NCI-H1417 (cell line): Measurements from ENCODE around the gene OR52A5.
"Not testable (repeated sequence)": the region's sequence is repeated elsewhere in the genome, so short reads cannot be mapped to it uniquely, and the experiment has no call there.

Source experiments
- DNase-seq, 3 experiments: peaks; one replicate each; lab custom pipeline; 2025; lab: John Stamatoyannopoulos, UW

OR52A5 gene

DNA sequence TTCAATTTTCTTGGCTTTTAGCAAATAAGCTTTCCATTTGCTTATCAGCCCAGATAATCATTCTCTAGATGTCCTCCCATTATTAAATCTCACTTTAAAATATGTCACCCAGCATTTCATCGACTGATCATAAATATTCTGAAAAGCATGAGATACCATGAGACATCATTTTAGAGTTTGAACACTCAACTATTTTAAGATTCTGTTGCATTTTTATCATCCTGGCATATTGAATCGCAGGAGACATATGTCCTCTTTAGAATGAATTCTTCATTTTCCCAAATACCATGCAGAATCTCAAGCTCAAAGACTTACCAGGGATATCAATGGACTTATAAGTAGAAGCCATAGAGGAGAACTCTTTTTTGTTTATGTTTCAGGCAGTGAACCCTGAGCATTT is at the start of gene OR52A5:
Gene OR52A5, minus strand, starts transcription at position 361 of the 400 bp plus-strand sequence. CDS start 5,714 bp downstream, outside the sequence.
- DNase-seq = no peak

DNA sequence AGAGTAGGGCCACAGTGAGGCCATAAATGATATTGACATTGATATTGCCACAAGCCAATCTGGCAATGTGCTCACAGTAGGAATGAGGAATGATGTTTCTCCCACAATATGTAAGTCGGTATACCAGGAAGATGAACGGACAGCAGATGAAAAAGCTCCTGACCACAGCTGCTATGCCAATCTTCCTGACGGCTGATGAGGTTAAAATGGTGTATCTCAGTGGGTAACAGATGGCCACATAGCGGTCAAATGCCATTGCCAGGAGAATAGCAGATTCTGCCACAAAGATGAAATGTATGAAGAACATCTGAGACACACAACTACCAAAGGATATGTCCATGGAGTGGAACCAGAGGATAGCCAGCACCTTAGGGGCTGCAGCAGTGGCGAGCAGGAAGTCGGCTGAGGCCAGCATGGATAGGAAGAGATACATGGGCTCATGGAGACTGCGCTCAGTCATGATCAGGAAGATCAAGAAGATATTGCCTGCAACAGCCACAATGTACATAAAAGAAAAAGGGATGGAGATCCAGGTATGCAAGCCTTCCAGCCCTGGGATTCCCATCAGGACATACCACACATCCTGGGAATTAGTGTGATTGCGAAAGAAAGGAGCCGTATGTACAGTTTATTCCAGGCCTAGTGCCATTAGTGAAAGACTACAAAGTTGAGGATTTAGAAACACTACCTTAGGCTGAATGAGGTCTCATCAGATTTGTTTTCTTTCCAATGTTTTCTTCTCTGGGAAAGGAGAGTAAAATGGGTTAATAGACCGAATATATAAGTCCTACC is 40.1 kb upstream of the OR52A5 start:
- no peak for DNase-seq

GRCh38 chr11:5174934-5175333 is 36.8 kb upstream of the OR52A5 start:
- DNase-seq = no peak

DNA sequence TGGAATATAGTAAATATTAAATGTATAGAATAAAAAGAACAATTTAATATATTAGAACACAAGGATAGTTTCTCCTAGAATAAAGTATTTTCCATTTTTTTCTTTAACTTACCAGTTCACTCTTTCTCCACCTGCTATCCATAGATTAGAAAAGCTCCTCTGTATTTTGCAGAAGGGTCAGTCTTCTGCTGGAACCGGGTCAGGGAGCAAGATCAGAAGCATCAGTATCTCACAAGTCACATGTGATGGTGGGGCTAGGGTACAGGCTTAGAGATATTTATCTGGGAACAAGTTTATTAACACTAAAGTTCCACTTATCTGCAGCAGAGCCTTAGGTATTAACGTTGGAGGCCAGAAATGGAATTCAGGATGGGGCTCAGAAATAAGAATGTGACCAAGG is 33.7 kb upstream of the OR52A5 start:
- no peak for DNase-seq

- not testable (repeated sequence) for DNase-seq
These were observed 27.7 kb upstream of the OR52A5 start for GRCh38 chr11:5165898-5166297.

DNA sequence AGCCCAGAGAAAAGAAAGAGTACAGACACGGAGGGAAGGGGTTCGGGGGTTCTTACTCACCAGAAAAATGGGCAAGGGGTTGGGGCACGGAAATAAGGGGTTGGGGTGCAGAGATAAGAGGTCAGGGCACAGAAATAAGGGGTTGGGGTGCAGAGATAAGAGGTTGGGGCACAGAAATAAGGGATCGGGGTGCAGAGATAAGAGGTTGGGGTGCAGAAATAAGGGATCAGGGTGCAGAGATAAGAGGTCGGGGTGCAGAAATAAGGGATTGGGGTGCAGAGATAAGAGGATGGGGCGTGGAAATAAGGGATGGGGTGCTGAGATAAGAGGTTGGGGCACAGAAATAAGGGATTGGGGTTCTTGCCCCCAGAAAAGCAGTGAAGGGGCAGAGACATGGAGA is 26.7 kb upstream of the OR52A5 start:
- DNase-seq = not testable (repeated sequence)

DNA sequence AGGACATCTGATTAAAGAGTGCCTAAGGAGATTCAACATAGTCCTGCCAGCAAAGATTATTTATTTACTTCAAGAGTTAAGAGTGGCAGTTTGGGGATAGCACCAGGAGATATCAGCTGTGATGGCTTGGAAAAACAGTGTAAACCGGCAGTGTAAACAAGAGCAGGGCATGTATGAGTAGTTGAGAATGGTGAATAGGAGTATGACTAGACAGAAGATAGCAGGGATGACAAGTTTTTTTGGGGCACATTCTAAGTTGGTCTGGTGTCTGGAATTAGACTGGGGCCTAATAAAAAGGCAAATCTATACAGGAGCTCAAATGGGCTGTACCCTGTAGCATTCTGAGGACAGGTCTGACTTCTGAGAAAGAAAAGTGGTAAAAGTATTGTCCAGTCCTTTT is 22.9 kb upstream of the OR52A5 start:
- DNase-seq = not testable (repeated sequence)

GRCh38 chr11:5160217-5160616 is 22.1 kb upstream of the OR52A5 start:
- not testable (repeated sequence) for DNase-seq

- no peak for DNase-seq
These were observed 21.6 kb upstream of the OR52A5 start for GRCh38 chr11:5159806-5160205.

- DNase-seq = no peak
These were observed 16.5 kb upstream of the OR52A5 start, which contains the start of gene OR52A1 for GRCh38 chr11:5154657-5155056. OR52A1 (minus strand) TSS chr11:5154757; CDS start chr11:5152369, 2,388 bp downstream.

- DNase-seq = no peak
These were observed 15.6 kb upstream of the OR52A5 start for GRCh38 chr11:5153574-5154431.

GRCh38 chr11:5151713-5152153 is 13.6 kb upstream of the OR52A5 start:
- DNase-seq = no peak

GRCh38 chr11:5144206-5144605 is 6.0 kb upstream of the OR52A5 start:
- DNase-seq = not testable (repeated sequence)

- DNase-seq = no peak
These were observed 1.1 kb downstream of the OR52A5 start for GRCh38 chr11:5137014-5137413.

DNA sequence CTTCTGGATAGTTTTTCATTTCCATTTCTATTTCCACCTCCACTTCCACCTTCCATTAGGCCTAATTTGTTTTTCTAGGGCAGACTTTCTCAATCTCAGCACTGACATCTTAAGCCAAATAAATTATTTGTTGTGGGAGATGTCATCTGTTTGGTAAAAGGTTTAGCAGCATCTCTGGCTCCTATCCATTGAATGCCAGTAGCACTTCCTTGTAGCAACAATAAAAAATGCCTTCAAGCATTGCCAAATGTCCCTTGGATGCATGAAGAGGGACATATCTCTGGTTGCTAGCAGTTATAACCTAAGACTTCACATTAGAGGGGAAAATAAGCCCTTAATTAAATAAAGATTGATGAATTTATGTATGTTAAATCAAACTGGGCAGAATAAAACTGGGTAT is 1.9 kb downstream of the OR52A5 start:
- no peak for DNase-seq

DNA sequence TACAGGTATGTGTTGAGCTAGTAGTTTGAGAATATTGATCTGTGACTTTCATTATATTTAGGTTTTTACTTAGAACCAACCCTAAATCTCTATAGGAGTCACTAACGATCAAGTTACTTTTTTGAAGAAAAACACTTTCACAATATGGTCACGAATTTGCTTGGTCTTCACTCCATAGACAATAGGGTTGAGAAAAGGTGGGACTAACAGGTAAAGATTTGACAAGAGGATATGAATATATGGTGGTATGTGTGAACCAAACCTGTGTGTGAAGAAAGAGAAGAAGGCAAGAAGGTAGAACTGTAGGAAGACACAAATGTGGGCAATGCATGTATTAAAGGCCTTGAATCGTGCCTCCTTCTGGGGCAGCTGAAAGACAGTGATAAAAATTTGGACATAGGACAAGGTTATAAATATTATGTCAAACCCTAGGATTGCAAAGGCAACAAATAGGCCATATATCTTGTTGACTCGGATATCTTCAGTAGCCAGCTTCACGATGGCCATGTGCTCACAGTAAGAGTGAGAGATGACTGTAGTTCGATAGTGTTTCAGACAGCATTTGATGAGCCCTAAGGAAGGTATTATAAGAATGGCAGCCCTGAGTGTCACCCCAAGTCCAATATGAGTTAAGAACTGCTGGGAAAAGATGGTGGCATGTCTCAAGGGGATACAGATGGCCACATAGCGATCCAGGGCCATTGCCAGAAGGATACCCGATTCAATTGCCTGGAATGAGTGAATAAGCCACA is 6.4 kb downstream of the OR52A5 start:
- no peak for DNase-seq

DNA sequence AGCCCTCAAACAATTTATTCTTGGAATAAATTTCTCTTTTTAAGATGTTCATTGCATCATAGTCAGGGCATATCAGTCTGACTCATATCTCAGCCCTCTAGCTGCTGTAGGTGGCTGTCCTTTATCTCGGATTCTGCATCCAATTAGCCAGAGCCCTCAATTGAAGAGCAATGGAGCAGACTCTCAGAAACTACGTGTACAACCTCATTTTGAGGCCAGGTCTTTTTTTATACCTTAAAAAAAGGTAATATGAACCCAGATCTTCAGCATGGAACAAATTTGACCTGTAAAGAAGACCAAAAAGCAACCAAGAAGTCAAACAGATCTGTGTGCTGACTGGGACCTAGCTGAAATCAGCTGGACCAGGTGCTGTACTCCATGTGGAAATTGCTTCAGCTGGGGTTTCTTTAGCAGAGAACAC is 8.7 kb downstream of the OR52A5 start:
- DNase-seq = no peak

GRCh38 chr11:5124891-5125620 is 13.1 kb downstream of the OR52A5 start:
- no peak for DNase-seq

GRCh38 chr11:5123802-5124521 is 14.2 kb downstream of the OR52A5 start:
- peak; percentile 35 to 77 (median 45) for DNase-seq

DNA sequence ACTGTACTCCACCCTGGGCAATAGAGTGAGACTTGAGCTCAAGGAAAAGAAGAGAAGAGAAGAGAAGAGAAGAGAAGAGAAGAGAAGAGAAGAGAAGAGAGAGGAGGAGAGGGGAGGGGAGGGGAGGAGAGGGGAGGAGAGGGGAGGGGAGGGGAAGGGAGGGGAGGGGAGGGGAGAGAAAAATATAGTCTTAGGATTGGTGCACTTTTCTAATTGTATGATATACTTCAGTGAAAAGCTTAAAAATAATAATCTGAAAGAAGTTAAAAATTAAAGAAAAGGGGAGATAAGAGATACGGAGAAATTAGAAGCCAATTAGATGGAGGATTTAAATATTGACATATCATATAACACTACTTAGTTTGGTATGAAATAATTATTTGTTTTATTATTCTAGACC is 19.3 kb downstream of the OR52A5 start:
- no peak for DNase-seq

DNA sequence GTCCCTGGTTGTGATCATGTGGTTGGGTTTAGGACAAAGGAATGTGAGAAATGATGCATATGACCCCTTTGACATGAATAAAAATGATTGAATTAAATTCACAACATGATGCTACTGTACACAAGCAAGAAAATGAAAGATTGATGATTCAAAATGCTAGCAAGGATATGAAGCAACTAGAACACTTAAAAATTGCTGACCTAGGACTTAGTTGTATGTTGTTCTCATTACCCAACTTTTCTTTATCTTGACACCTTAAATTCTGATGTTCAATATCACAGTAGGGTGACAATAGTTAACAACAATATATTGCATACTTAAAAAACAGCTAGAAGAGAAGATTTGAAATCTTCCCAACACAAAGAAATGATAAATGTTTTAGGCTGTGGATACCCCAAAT is 20.6 kb downstream of the OR52A5 start:
- DNase-seq = no peak
